ENCODE results near the gene HSPBAP1. TPM values are rescaled to one million over a fixed set of nuclear protein-coding genes. Genes with fewer than 3 reads are reported as not detected.

HSPBAP1 gene
- total RNA-seq, 3 donors from 2014 or later (not counting 1 experiment from before 2014, with no cell fraction given), result 19.7 to 24.7 (median 23.4) TPM

DNA sequence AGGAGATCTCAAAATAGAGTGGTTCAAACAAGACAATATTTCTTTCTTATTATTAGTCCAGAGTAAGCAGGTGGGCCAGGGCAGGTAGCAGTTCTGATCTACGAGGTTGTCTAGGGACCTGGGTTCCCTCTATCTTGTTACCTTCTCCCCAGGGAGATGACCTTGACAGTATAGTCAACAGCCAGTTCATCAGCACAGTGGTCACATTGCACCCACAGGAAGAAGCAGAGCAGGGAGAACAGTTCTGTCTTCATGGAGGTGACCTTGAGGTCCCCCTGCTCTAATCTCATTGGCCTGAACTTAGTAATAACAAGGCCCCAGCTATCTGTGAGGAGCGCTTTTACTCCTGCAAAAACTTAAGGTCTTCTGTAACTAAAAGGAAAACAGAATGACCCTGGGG is 23.0 kb upstream of the HSPBAP1 start:
- Histone ChIP-seq H3K4me3 (ENCODE audit: low read length) (no peak overlapping the region), H3K27ac (ENCODE audit: low read length) (no peak overlapping the region), H3K27me3 (ENCODE audit: control insufficient read depth, insufficient read depth, low read length) (no peaks in the 10 kb centered on the region), H3K9me3 (ENCODE audit: control insufficient read depth, insufficient read depth, low read length) (no peaks in the 10 kb centered on the region), H3K4me1 (ENCODE audit: control insufficient read depth, insufficient read depth, low read length) (no peaks in the 10 kb centered on the region), H3K36me3 (ENCODE audit: control insufficient read depth, insufficient read depth, low read length) (no peaks in the 10 kb centered on the region)
- DNase-seq (no peak), ATAC-seq (no peak)
- TF ChIP-seq, protein P1, sequence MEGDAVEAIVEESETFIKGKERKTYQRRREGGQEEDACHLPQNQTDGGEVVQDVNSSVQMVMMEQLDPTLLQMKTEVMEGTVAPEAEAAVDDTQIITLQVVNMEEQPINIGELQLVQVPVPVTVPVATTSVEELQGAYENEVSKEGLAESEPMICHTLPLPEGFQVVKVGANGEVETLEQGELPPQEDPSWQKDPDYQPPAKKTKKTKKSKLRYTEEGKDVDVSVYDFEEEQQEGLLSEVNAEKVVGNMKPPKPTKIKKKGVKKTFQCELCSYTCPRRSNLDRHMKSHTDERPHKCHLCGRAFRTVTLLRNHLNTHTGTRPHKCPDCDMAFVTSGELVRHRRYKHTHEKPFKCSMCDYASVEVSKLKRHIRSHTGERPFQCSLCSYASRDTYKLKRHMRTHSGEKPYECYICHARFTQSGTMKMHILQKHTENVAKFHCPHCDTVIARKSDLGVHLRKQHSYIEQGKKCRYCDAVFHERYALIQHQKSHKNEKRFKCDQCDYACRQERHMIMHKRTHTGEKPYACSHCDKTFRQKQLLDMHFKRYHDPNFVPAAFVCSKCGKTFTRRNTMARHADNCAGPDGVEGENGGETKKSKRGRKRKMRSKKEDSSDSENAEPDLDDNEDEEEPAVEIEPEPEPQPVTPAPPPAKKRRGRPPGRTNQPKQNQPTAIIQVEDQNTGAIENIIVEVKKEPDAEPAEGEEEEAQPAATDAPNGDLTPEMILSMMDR (IDR thresholded peaks at IDR 0.05), result no peak
- Mint-ChIP-seq H3K27ac (no peak overlapping the region), H3K4me1 (peaks cover 0 to 7% of the 10 kb centered on the region in 2 donors), H3K9me3 (no peaks in the 10 kb centered on the region), H3K4me3 (no peak overlapping the region), H3K36me3 (no peaks in the 10 kb centered on the region), H3K27me3 (ENCODE audit: low read depth in 2 of 2) (no peaks in the 10 kb centered on the region)
- intact Hi-C loops (cut with micrococcal nuclease), result no loop called here
- 88% methylated on average over 2 of the region's 2 CpGs for WGBS (ENCODE audit: insufficient coverage)

DNA sequence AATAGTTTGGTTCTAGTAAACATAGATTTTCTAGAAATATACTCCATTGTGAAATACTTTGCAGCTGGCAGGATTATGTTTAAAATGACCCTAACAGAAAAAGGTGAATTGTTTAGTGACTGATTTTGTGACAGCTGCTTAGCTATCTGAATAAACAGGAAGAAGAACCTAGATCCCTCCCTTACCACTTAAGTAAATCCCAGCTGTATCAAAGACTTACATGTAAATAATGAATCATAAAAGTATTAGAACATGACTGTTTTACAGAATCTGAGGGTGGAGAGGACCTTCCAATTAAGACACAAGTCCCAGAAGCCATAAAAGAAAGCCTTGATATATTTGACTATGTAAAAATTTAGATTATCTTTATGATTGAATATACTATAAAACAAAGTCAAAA is 17.1 kb upstream of the HSPBAP1 start:
- no peak overlapping the region for H3K27ac ChIP-seq (ENCODE audit: low read length)
- TF ChIP-seq, protein P1 (IDR thresholded peaks at IDR 0.05), result no peak
- no peaks in the 10 kb centered on the region for H3K27me3 ChIP-seq (ENCODE audit: control insufficient read depth, insufficient read depth, low read length)
- Mint-ChIP-seq H3K9me3 (no peaks in the 10 kb centered on the region), H3K4me3 (no peak overlapping the region), H3K27me3 (ENCODE audit: low read depth in 2 of 2) (no peaks in the 10 kb centered on the region), H3K4me1 (no peaks in the 10 kb centered on the region), H3K27ac (no peak overlapping the region), H3K36me3 (no peaks in the 10 kb centered on the region)
- no peak overlapping the region for H3K4me3 ChIP-seq (ENCODE audit: low read length)
- no peaks in the 10 kb centered on the region for H3K4me1 ChIP-seq (ENCODE audit: control insufficient read depth, insufficient read depth, low read length)
- DNase-seq, result no peak
- no peaks in the 10 kb centered on the region for H3K9me3 ChIP-seq (ENCODE audit: control insufficient read depth, insufficient read depth, low read length)
- peaks cover 2% of the 10 kb centered on the region for H3K36me3 ChIP-seq (ENCODE audit: control insufficient read depth, insufficient read depth, low read length)
- ATAC-seq, result no peak
- intact Hi-C loops (cut with micrococcal nuclease), result no loop called here

- TF ChIP-seq, protein P1 (IDR thresholded peaks at IDR 0.05), result no peak
- Histone ChIP-seq H3K4me3 (ENCODE audit: low read length) (no peak overlapping the region), H3K36me3 (ENCODE audit: control insufficient read depth, insufficient read depth, low read length) (peaks cover 2% of the 10 kb centered on the region), H3K4me1 (ENCODE audit: control insufficient read depth, insufficient read depth, low read length) (no peaks in the 10 kb centered on the region), H3K27me3 (ENCODE audit: control insufficient read depth, insufficient read depth, low read length) (no peaks in the 10 kb centered on the region), H3K9me3 (ENCODE audit: control insufficient read depth, insufficient read depth, low read length) (no peaks in the 10 kb centered on the region), H3K27ac (ENCODE audit: low read length) (no peak overlapping the region)
- DNase-seq (no peak), ATAC-seq (no peak)
- Mint-ChIP-seq H3K36me3 (no peaks in the 10 kb centered on the region), H3K4me1 (peaks cover 0 to 7% of the 10 kb centered on the region in 2 donors), H3K4me3 (no peak overlapping the region), H3K27me3 (ENCODE audit: low read depth in 2 of 2) (no peaks in the 10 kb centered on the region), H3K27ac (no peak overlapping the region), H3K9me3 (no peaks in the 10 kb centered on the region)
- intact Hi-C loops (cut with micrococcal nuclease), result no loop called here
- 74% methylated on average over 2 of the region's 2 CpGs for WGBS (ENCODE audit: insufficient coverage)
Observed at GRCh38 chr3:122803977-122804376, 10.3 kb upstream of the HSPBAP1 start.

- Mint-ChIP-seq H3K4me3 (no peak overlapping the region), H3K27ac (no peak overlapping the region), H3K9me3 (no peaks in the 10 kb centered on the region), H3K4me1 (peaks cover under 1 to 7% of the 10 kb centered on the region in 2 donors), H3K36me3 (no peaks in the 10 kb centered on the region), H3K27me3 (ENCODE audit: low read depth in 2 of 2) (no peaks in the 10 kb centered on the region)
- H3K4me1 ChIP-seq (ENCODE audit: control insufficient read depth, insufficient read depth, low read length), result no peaks in the 10 kb centered on the region
- H3K27ac ChIP-seq (ENCODE audit: low read length), result no peak overlapping the region
- no peak for DNase-seq
- H3K9me3 ChIP-seq (ENCODE audit: control insufficient read depth, insufficient read depth, low read length), result no peaks in the 10 kb centered on the region
- TF ChIP-seq, protein P1 (IDR thresholded peaks at IDR 0.05), result no peak
- no peaks in the 10 kb centered on the region for H3K36me3 ChIP-seq (ENCODE audit: control insufficient read depth, insufficient read depth, low read length)
- intact Hi-C loops (cut with micrococcal nuclease), result no loop called here
- H3K4me3 ChIP-seq (ENCODE audit: low read length), result no peak overlapping the region
- no peak for ATAC-seq
- 92% methylated on average over 1 of the region's 1 CpG for WGBS (ENCODE audit: insufficient coverage)
- H3K27me3 ChIP-seq (ENCODE audit: control insufficient read depth, insufficient read depth, low read length), result no peaks in the 10 kb centered on the region
Observed at GRCh38 chr3:122802323-122802722, 8.7 kb upstream of the HSPBAP1 start.
